GM21576 (cell line): ENCODE measurements around the gene AKAP9.
"Not testable (repeated sequence)": the region's sequence is repeated elsewhere in the genome, so short reads cannot be mapped to it uniquely, and the experiment has no call there.

Source experiments
- ATAC-seq: cut with Tn5 transposase; IDR thresholded peaks from one replicate; pipeline ENCODE4 v1.9.1; 2021; ENCODE audit warnings: mild to moderate bottlenecking, moderate library complexity; ENCODE audit not compliant: unreplicated experiment

AKAP9 gene

DNA sequence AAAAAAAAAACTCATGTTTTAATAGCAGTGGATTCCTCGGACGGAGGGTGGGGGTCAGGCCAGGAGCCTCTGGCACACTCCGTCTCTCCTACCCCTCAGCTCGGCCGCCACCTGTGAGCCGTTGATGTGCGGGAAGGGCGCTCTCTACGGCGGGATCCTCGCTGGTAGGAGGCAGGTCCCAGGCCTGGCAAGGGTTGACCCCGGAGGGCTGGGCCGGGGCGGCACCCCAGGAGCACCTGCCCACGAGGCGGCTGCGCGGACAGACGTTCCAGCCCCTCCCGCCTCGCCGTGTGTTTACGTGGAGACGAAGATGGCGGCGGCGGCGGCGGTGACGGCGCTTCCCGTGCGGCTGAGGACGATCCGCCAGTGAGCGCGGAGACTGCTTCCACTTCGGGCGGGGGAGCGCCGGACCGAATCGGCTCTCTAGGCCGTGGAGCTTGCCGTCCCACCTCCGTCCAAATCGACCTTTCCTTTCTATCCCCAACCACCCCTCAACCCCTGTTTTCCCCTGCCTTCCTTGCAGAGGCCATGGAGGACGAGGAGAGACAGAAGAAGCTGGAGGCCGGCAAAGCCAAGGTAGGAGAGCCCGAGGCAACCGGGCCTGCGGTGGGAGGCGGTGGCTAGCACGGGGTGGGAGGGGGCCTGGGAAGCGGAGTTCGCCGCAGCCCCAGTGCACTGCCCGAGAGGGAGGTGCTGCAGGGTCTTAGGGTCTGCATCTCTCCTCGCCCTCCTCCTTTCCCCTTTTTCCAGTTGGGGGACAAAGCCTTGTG, at the start of gene AKAP9:
Gene AKAP9, plus strand, starts transcription at position 291 of the 770 bp plus-strand sequence. Its CDS starts 238 bp downstream, at position 529.
- ATAC-seq = peak; percentile 92

DNA sequence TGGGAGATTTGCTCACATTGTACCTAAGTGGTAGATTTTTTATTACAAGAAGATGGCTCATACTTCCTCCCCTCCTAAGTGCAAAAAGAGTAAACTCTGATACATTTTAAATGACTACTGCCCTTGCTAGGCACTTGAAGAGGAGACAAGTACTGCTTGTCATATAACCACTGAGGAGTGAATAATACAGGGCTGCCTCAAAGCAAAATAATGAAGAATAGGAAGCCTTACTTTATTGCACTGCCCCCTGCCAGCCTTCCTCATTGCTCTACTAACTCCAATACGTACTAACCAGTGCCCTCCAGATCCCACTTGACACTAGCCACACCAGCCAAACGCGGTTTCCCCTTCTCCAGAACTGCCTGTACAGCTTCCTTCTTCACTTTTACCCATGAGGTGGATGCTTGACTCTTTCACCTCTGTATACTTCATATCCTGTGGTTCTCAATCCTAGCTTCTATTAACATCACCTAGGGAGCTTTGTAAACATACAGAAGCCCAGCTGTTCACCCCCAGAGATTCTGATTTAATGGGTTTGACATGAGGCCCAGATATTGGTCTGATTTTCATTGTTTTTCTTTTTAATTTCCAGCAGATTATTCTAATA, 48.5 kb upstream of the AKAP9 start:
- no peak for ATAC-seq

GRCh38 chr7:91892821-91893340, 47.8 kb upstream of the AKAP9 start:
- no peak for ATAC-seq

GRCh38 chr7:91893699-91894098, 47.0 kb upstream of the AKAP9 start:
- ATAC-seq = not testable (repeated sequence)

- ATAC-seq = no peak
Measured at GRCh38 chr7:91894781-91895480, 45.7 kb upstream of the AKAP9 start.

- ATAC-seq = no peak
Measured at GRCh38 chr7:91898240-91898992, 42.2 kb upstream of the AKAP9 start.

- no peak for ATAC-seq
Measured at GRCh38 chr7:91899563-91899962, 41.1 kb upstream of the AKAP9 start.

DNA sequence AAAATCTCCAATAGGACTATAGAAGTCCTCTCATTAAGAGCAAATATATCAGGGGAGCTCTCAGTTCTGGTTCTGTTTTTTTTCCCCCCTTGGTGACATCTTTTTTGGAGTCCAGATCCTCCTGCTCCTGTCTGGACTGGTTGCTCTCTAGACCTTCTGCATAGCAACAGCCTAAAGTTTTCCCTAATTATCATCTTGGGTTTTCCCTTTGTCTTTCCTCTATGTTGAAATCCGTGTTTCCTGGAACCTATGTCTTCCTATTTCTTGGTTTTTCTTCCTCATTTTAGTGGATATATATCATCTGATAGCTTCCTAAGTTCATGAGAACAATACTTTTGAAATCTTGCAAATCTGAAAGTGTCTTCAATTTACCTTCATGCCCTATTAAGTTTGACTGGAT, 30.5 kb upstream of the AKAP9 start:
- no peak for ATAC-seq

- ATAC-seq = no peak
Measured at GRCh38 chr7:91911121-91911520, 29.5 kb upstream of the AKAP9 start.

DNA sequence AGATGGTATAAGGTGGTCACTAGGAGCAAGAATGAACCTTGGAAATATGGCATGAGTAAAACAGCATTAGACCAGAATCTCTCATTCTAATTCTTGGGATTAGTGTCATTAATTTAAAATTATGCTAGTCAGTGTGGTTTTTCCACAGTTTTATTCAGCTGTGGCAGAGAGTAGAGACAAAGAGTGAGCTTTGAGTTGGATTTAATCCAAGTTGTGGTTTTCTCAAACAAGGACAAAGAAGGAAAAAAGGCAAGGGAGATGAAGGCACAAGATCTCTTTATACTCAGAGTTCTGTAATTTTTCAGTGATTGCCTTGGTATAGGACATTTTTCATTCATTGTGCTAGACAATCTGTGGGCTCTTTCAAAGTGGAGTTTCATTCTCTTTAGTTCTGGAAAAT, 28.2 kb upstream of the AKAP9 start:
- no peak for ATAC-seq

DNA sequence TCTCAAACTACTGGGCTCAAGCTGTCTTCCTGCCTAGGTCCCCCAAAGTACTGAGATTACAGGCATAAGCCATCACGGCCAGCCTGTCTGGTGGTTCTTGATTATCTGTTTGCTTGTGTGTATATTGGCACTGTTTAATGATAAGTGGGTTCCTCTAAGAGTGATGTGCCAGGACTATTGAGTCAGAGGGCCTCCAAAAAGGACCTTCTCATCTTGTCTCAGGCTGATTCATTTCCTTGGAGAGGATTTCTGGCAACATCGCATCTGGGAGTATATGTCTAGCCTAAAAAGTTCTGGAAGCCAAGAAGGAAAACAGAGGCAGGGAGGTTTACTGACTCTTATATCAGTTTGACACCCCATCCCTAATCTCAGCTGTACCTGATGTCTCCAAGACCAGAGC, 27.1 kb upstream of the AKAP9 start:
- ATAC-seq = no peak

GRCh38 chr7:91915401-91916050, 25.1 kb upstream of the AKAP9 start:
- no peak for ATAC-seq

- no peak for ATAC-seq
Measured at GRCh38 chr7:91916051-91916440, 24.6 kb upstream of the AKAP9 start.

DNA sequence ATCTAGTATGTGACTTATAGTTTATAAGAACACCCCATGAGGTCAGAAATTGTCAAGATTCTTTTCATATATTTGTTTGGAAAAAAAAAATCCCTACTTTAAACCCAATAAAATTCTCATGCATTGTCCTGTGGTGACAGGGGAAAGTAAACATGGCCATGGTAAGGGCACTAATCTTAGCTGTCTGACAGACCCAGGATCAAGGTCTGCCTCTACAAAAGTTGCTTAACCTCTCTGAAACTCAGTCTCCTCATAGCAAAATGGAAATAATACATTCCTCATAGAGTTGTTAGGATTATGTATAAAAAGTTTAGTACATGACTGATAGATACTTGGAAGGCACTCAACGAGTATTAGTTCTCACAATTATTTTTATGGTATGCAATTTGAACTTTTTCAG, 22.3 kb upstream of the AKAP9 start:
- ATAC-seq = no peak

DNA sequence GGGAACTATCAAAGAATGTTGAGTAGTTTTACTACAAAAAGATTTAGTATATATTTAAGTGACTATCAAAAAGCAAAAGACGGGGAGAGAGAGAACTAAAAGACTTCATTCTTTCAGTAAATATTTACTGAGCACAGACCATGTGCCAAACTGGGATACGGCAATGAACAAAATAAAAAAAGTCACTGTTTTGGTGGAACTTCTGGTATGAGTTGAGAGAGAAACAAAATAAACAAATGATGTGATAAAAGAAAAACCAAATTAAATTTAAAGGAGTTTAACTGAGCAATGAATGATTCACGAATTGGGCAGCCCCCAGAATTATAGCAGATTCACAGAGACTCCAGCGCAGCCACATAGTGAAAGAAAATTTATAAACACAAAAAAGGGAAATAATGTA, 17.8 kb upstream of the AKAP9 start:
- no peak for ATAC-seq

- ATAC-seq = no peak
Measured at GRCh38 chr7:91927912-91928311, 12.8 kb upstream of the AKAP9 start.

GRCh38 chr7:91929463-91929862, 11.2 kb upstream of the AKAP9 start:
- no peak for ATAC-seq

GRCh38 chr7:91940171-91940570, 491 bp upstream of the AKAP9 start:
- ATAC-seq = peak; percentile 15

GRCh38 chr7:91941450-91941849, 788 bp downstream of the AKAP9 start:
- peak; percentile 33 for ATAC-seq

- no peak for ATAC-seq
Measured at GRCh38 chr7:91942312-91942711, 1.6 kb downstream of the AKAP9 start.

DNA sequence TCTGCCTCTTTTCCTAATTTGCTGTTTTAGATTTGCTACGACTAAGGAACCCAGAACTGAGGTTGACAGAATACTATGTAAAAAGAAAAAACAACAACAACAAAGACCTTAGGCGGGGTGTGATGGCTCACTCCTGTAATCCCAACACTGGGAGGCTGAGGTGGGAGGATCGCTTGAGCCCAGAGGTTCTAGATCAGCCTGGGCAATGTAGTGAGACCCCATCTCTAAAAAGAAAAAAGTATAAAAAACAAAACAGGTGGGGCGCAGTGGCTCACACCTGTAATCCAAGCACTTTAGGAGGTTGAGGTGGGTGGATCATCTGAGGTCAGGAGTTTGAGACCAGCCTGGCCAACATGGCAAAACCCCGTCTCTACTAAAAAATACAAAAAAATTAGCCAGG, 4.3 kb downstream of the AKAP9 start:
- not testable (repeated sequence) for ATAC-seq
